Body of pancreas (tissue), 4 donors: ENCODE measurements around the gene SUZ12. TPM values are rescaled to one million over a fixed set of nuclear protein-coding genes. Genes with fewer than 3 reads are reported as not detected.
"Not testable (repeated sequence)": the region's sequence is repeated elsewhere in the genome, so short reads cannot be mapped to it uniquely, and the experiment has no call there.

Source experiments
- ATAC-seq: fragments of 150-250 bp; one replicate; pipeline ENCODE4 v1.9.1; 2016
- DNase-seq, 4 donors: peaks; one replicate each; pipeline ENCODE4 v3.0.0-alpha.2; 2019
- H3K27ac ChIP-seq, 4 donors: fragments of 200-600 bp; sonication (generic); 1 replicate in 3 of 4; 2 replicates in 1 of 4; pipeline versions ENCODE4 v1.5.1 to v1.6.1; 2016 to 2019; ENCODE audit warnings: mild to moderate bottlenecking in 1 of 4, mixed read lengths in 1 of 4, moderate library complexity in 1 of 4
- H3K27me3 ChIP-seq, 2 donors: fragments of 200-600 bp; sonication (generic); one replicate each; pipeline ENCODE4 v1.6.0; 2016; ENCODE audit warnings: mild to moderate bottlenecking in 1 of 2
- H3K36me3 ChIP-seq, 2 donors: fragments of 200-600 bp; sonication (generic); replicated peaks in 1 of 2; 2 replicates each; pipeline ENCODE4 v1.5.1; 2016; ENCODE audit warnings: low read depth in 2 of 2; ENCODE audit not compliant: insufficient read depth in 1 of 2
- H3K4me1 ChIP-seq: fragments of 200-600 bp; sonication (generic); one replicate; pipeline ENCODE4 v1.6.0; 2016
- H3K4me3 ChIP-seq, 2 donors: fragments of 200-600 bp; sonication (generic); 1 replicate in 1 of 2; 2 replicates in 1 of 2; pipeline ENCODE4 v1.5.1; 2016 to 2019
- H3K9me3 ChIP-seq, 3 donors: fragments of 200-600 bp; sonication (generic); 1 replicate in 2 of 3; 2 replicates in 1 of 3; pipeline ENCODE4 v1.5.1; 2016
- POLR2A ChIP-seq, 3 donors: fragments of 450-650 bp; IDR thresholded peaks; one replicate each; pipeline ENCODE4 v1.6.1; 2016; ENCODE audit warnings: antibody characterized with exemption in 3 of 3, mild to moderate bottlenecking in 2 of 3
- WGBS, 2 donors: methylation state at CpG; one replicate each; pipeline ENCODE4 v1.1.5; 2017; 5-methylcytosine and 5-hydroxymethylcytosine counted together
- intact Hi-C: fragments of 100-400 bp; cut with DNase I; formaldehyde crosslinking; loops from one replicate; pipeline ENCODE4 v1.15.1; 2023
- total RNA-seq, 2 donors: library from RNA; depleted of rRNA; stranded (reverse); fragments of >200 nt; gene quantifications; one replicate each; pipeline ENCODE4 v1.1.0, GENCODE V29; 2016
- TF ChIP-seq, protein P1 (sequence below), 7 experiments: fragments of 450-650 bp in 4 of 7; fragments of 200-600 bp in 3 of 7; sonication (generic) in 3 of 7; IDR thresholded peaks; one replicate each; pipeline ENCODE4 v1.5.1; 2016 to 2019; ENCODE audit warnings: antibody characterized with exemption in 7 of 7

The SUZ12 gene
- 10 to 100 TPM; 10.1 to 11.2 TPM for total RNA-seq

DNA sequence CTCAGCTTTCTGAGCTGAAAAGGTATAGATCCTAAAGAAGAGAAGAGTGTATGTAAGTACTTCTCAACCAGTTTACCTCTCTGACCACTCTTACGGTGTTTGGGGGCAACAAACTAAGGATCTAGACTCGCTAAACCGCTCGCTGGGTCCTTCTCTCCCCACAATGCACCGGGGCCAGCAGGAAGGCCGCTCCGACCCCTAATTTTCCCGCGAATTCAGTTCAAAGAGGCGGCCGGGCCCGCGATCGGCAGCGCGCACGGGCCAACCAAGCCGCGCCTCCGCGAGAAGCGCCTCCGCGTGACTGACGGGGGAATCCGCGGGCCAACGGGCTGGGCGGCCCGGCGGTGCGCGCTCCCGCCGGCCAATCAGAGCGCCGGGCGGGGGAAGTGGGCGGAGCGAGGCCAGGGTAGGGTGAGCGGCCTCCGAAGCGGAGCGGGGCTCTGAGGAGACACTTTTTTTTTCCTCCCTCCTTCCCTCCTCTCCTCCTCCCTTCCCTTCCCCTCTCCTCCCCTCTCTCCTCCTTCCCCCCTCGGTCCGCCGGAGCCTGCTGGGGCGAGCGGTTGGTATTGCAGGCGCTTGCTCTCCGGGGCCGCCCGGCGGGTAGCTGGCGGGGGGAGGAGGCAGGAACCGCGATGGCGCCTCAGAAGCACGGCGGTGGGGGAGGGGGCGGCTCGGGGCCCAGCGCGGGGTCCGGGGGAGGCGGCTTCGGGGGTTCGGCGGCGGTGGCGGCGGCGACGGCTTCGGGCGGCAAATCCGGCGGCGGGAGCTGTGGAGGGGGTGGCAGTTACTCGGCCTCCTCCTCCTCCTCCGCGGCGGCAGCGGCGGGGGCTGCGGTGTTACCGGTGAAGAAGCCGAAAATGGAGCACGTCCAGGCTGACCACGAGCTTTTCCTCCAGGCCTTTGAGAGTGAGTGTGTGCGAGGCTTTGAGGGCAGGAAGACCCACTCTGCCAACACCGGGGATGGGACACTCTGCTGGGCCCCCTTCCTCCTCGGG is at the start of gene SUZ12:
TSS of gene SUZ12 (plus strand) at position 393 of the 995 bp plus-strand sequence. CDS start at position 633, 240 bp downstream.
- DNase-seq (peak; percentile 79 to 87 (median 86)), ATAC-seq (peak; percentile 98)
- H3K36me3 ChIP-seq, H3K27me3 ChIP-seq, intact Hi-C loops, H3K9me3 ChIP-seq: not testable (repeated sequence)
- peak within 1 kb of the TSS; percentile 52 to 90 (median 82) for H3K27ac ChIP-seq
- peak in 2 of 3 donors; percentile 41 to 60 for TF ChIP-seq POLR2A (IDR thresholded peaks at IDR 0.05)
- 0 to 1% methylated on average over 17 to 80 of the region's 93 CpGs for WGBS, 2 donors
- H3K4me3 ChIP-seq, result peak within 1 kb of the TSS; percentile 81 to 93
- H3K4me1 ChIP-seq, result peaks cover 14% of the 10 kb centered on the region

DNA sequence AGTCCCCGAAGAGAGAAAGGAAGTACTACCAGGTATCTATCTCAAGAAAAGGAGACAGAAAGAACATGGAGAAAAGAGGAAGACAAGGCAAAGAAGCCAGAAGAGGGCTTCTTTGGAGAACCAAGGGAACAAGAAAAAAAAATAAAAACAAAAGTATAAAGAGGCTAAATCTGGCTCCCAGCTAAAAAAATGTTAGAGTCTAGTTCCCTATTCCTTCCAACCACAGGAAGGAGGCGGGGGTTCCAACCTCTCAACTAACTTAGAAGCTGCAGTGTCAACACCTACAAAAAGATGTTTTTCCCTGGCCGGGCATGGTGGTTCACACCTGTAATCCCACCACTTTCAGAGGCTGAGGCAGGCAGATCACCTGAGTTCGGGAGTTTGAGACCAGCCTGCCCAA is 48.7 kb upstream of the SUZ12 start:
- H3K9me3 ChIP-seq, result no peaks in the 10 kb centered on the region
- no peaks in the 10 kb centered on the region for H3K4me1 ChIP-seq
- H3K27me3 ChIP-seq, result no peaks in the 10 kb centered on the region
- peaks cover 0 to 44% of the 10 kb centered on the region in 2 donors for H3K36me3 ChIP-seq
- H3K4me3 ChIP-seq, result no peak overlapping the region
- intact Hi-C loops, result no loop called here
- ATAC-seq (no peak), DNase-seq (peak in 1 of 4 donors; percentile 34)
- H3K27ac ChIP-seq, result no peak overlapping the region
- TF ChIP-seq, protein P1, sequence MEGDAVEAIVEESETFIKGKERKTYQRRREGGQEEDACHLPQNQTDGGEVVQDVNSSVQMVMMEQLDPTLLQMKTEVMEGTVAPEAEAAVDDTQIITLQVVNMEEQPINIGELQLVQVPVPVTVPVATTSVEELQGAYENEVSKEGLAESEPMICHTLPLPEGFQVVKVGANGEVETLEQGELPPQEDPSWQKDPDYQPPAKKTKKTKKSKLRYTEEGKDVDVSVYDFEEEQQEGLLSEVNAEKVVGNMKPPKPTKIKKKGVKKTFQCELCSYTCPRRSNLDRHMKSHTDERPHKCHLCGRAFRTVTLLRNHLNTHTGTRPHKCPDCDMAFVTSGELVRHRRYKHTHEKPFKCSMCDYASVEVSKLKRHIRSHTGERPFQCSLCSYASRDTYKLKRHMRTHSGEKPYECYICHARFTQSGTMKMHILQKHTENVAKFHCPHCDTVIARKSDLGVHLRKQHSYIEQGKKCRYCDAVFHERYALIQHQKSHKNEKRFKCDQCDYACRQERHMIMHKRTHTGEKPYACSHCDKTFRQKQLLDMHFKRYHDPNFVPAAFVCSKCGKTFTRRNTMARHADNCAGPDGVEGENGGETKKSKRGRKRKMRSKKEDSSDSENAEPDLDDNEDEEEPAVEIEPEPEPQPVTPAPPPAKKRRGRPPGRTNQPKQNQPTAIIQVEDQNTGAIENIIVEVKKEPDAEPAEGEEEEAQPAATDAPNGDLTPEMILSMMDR (IDR thresholded peaks at IDR 0.05), result no peak
- TF ChIP-seq POLR2A (IDR thresholded peaks at IDR 0.05), result no peak
- WGBS, 2 donors, result 74 to 91% methylated on average over 4 of the region's 4 CpGs

GRCh38 chr17:31900877-31901276 is 35.9 kb upstream of the SUZ12 start:
- no peaks in the 10 kb centered on the region for H3K27me3 ChIP-seq
- no peak for ATAC-seq
- H3K9me3 ChIP-seq, result no peaks in the 10 kb centered on the region
- DNase-seq, result no peak
- peak overlapping the region; percentile 36 to 61 for H3K4me3 ChIP-seq
- H3K27ac ChIP-seq, result peak overlapping the region in 3 of 4 donors; percentile 44 to 68 (median 67)
- TF ChIP-seq, protein P1 (IDR thresholded peaks at IDR 0.05), result no peak
- TF ChIP-seq POLR2A (IDR thresholded peaks at IDR 0.05), result no peak
- WGBS, 2 donors, result 3 to 4% methylated on average over 5 of the region's 5 CpGs
- peaks cover 0 to 14% of the 10 kb centered on the region in 2 donors for H3K36me3 ChIP-seq
- intact Hi-C loops, result no loop called here
- peaks cover 14% of the 10 kb centered on the region for H3K4me1 ChIP-seq

DNA sequence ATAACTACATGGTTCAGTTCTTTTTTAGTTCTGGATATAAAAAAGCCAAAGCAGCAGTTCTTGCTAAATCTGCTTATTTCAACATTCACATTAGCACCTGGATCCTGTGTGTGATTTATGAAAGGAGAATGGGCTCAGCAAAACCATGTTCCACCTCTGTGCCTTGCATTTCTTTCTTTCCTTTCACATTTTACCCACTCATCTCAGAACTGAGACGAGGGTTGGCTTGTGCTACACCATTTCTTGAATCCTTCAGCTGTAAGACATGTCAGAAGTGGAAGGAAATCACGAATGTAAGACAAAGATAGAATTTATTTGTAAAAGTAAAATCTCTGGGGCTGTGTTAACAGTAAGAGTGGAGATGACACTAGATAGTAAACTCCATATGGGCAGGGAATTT is 34.1 kb upstream of the SUZ12 start:
- DNase-seq (no peak), ATAC-seq (no peak)
- Histone ChIP-seq H3K4me1 (peaks cover 19% of the 10 kb centered on the region), H3K27me3 (no peaks in the 10 kb centered on the region), H3K4me3 (no peak overlapping the region), H3K36me3 (peaks cover 0 to 9% of the 10 kb centered on the region in 2 donors), H3K9me3 (no peaks in the 10 kb centered on the region), H3K27ac (no peak overlapping the region)
- TF ChIP-seq, protein P1 (IDR thresholded peaks at IDR 0.05), result no peak
- no peak for TF ChIP-seq POLR2A (IDR thresholded peaks at IDR 0.05)
- intact Hi-C loops, result no loop called here
- 58 to 63% methylated on average over 2 of the region's 2 CpGs for WGBS, 2 donors

DNA sequence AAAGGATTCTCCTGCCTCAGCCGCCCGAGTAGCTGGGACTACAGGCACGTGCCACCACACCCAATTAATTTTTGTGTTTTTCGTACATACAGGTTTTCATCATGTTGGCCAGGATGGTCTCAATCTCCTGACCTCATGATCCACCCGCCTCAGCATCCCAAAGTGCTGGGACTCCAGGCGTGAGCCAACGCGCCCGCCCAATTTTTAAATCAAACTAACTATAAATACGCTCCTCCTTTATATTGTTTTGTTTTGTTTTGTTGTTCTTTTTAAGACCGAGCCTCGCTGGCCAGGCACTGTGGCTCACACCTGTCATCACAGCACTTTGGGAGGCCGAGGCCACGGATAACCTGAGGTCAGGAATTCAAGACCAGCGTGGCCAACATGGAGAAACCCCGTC is 33.4 kb upstream of the SUZ12 start:
- Histone ChIP-seq H3K4me3 (no peak overlapping the region), H3K9me3 (no peaks in the 10 kb centered on the region), H3K4me1 (peaks cover 20% of the 10 kb centered on the region), H3K36me3 (peaks cover 0 to 9% of the 10 kb centered on the region in 2 donors), H3K27ac (no peak overlapping the region), H3K27me3 (no peaks in the 10 kb centered on the region)
- WGBS, 2 donors, result 88 to 94% methylated on average over 16 of the region's 16 CpGs
- ATAC-seq (no peak), DNase-seq (no peak)
- intact Hi-C loops, result no loop called here
- TF ChIP-seq, protein P1 (IDR thresholded peaks at IDR 0.05), result no peak
- TF ChIP-seq POLR2A (IDR thresholded peaks at IDR 0.05), result no peak
